Measurements from ENCODE around the gene AKR1C2.
"Not testable (repeated sequence)": the region's sequence is repeated elsewhere in the genome, so short reads cannot be mapped to it uniquely, and the experiment has no call there.

AKR1C2 gene

DNA sequence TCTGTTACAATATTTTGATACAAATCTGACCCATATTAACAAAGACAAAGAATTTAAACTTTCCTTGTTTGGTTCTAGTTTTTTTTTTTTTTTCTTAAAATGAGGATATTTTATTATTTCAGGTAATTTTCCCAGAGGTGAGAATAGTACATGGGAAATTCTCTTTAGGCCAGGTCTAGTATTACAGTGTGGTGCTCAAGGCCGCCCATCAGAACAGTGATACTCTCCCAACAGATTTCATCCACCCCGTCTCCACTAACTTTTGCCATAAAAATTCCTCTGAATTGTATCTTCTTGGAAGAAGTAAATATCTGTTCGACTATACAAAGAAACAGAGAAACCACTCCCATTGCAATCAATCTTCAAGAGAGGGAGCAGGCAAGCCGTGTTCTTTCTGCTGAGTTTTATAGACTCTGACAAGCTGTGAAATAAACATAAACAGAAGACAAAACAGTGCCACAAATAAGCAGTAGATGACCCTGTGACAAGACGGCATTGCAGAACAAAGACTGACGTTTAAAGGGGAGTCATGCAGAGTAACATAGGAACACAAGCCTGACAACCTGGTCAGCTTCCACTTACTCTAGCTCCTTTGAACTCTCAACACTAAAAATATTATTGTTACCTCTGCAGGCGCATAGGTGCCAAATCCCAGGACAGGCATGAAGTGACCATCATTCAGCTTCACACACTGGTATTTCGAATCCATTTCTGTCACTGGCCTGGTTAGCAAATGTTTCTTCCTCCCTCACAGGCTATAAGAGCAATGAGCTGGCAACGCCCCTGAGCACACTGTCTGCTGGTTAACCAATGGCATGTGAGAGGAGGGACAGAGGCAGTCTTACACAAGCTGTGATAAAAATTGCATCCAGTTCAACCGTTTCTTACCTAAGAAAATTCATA is at the start of gene AKR1C2:
Gene AKR1C2, minus strand, starts transcription at position 731 of the 903 bp plus-strand sequence. Its CDS starts 22 bp downstream, at position 709.
- not testable (repeated sequence) for H3K4me3 ChIP-seq (ENCODE audit: low read depth, low read length)

DNA sequence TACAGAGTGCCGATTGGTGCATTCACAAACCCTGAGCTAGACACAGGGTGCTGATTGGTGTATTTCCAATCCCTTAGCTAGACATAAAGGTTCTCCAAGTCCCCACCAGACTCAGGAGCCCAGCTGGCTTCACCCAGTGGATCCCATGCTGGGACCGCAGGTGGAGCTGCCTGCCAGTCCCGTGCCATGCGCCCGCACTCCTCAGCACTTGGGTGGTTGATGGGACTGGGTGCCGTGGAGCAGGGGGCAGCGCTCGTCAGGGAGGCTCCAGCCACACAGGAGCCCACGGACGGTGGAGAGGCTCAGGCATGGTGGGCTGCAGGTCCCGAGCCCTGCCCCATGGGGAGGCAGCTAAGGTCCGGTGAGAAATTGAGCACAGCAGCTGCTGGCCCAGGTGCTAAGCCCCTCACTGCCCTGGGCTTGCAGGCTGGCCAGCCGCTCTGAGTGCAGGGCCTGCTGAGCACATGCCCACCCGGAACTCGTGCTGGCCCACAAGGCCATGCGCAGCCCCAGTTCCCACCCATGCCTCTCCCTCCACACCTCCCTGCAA is 49.4 kb upstream of the AKR1C2 start:
- not testable (repeated sequence) for H3K4me3 ChIP-seq (ENCODE audit: low read depth, low read length)

DNA sequence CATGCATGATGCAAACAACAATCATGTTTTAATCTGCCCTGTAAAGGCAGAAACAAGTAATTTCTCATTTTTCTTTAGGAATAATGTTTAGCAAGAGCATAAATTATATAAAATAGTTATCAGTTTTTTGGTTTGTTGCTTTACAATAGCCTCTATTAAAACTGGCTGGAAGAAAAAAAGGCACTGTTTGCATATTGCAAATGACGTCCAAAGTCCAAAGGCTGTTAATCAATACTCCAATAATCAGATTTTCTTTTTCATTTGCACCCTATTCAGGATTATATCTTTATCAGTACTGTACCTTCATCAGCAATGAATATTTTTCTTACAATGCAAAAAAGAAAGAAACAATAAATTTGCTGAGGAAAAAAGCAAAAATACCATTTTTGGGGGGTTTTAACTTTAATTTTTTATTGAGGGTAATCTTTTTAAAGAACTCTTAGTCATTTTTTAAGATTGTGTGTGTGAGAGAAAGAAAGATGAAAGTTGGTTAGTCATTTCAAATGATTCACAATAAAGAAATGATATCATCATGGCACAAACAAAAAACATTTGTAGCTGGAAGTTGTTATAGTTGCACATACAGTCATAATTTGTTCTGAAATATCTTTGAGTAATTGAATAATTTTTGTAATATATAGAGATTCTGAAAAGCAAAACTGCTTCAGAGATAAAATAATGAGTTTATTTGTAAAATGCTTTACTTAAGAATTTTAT is 44.4 kb upstream of the AKR1C2 start:
- no peak overlapping the region for H3K4me3 ChIP-seq (ENCODE audit: low read depth, low read length)
- TF ChIP-seq, protein P1, sequence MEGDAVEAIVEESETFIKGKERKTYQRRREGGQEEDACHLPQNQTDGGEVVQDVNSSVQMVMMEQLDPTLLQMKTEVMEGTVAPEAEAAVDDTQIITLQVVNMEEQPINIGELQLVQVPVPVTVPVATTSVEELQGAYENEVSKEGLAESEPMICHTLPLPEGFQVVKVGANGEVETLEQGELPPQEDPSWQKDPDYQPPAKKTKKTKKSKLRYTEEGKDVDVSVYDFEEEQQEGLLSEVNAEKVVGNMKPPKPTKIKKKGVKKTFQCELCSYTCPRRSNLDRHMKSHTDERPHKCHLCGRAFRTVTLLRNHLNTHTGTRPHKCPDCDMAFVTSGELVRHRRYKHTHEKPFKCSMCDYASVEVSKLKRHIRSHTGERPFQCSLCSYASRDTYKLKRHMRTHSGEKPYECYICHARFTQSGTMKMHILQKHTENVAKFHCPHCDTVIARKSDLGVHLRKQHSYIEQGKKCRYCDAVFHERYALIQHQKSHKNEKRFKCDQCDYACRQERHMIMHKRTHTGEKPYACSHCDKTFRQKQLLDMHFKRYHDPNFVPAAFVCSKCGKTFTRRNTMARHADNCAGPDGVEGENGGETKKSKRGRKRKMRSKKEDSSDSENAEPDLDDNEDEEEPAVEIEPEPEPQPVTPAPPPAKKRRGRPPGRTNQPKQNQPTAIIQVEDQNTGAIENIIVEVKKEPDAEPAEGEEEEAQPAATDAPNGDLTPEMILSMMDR (IDR thresholded peaks at IDR 0.05; ENCODE audit: borderline replicate concordance, insufficient read depth, low read depth, low read length), result no peak

DNA sequence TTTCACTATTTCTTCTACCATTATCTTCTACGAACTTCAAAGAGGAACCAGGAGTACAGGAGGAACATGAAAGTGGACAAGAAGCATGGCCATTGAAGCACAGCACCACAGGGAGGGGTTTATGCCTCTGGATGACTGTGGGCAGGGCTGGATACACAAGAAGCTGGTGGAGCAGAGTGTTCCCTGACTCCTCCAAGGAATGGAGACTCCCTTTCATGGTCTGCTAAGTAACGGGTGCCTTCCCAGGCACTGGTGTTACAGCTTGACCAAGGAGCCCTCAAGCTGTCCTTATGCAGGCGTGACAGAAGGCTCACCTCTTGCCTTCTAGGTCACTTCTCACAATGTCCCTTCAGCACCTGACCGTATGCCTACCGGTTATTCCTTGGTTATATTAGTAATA is 43.4 kb upstream of the AKR1C2 start:
- not testable (repeated sequence) for H3K4me3 ChIP-seq (ENCODE audit: low read depth, low read length)

DNA sequence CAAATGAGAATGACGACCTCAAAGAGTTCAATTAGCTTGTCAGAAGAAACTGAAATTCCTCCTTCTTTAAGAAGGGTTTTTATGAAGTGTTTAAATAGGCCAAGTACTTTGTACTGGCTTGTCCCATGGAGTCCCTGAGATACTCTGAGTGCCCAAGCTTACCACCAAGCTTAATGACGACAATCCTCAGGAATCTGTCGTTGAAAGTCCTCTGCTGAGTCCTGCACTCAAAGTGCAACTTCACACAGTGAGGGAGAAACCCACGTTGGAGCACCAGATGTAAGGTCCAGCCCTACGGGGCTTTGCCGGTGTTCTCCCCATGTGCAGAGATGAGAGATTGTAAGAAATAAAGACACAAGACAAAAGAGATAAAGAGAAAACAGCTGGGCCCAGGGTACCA is 42.8 kb upstream of the AKR1C2 start:
- TF ChIP-seq, protein P1 (IDR thresholded peaks at IDR 0.05; ENCODE audit: borderline replicate concordance, insufficient read depth, low read depth, low read length), result no peak
- H3K4me3 ChIP-seq (ENCODE audit: low read depth, low read length), result no peak overlapping the region

DNA sequence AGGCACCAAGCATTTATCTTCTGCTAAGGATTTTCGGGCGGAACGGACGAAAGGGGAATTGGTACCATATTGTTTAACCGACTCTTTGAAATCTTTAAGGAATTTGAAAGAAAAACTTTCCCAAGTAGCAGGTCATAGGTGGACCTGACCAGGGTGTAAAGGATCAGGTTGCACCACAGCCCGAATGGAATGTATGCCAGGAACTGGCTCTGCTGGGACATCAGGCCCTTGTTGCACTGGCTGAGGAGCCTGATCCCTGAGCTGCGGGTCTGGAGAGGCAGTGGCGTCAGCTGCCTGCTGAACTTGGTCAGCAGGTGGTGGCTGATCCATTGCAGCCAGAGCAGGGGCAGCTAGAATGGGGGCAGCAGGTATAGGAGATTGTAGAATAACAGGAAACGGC is 41.4 kb upstream of the AKR1C2 start:
- TF ChIP-seq, protein P1 (IDR thresholded peaks at IDR 0.05; ENCODE audit: borderline replicate concordance, insufficient read depth, low read depth, low read length), result no peak

DNA sequence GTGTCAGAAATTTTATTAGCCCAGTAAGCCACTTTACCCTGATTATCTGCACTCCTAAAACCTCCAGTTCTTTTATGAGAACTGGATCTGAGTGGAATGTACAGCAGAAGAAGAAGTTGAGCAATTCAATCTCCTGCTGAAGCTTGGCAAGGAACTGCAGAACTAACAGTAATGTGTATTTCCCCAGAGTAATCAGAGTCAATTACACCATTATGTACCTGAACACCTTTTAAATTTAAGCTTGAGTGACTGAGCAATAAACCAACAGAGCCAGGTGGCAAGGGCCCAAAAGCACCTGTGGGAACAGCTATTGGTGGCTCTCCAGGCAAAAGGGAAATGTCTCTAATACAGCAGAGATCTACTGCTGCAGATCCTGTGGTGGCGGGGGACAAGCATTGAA is 40.1 kb upstream of the AKR1C2 start:
- H3K4me3 ChIP-seq (ENCODE audit: low read depth, low read length), result no peak overlapping the region
- TF ChIP-seq, protein P1 (IDR thresholded peaks at IDR 0.05; ENCODE audit: borderline replicate concordance, insufficient read depth, low read depth, low read length), result no peak

More for the DNA sequence above, 41.4 kb upstream of the AKR1C2 start:
- no peak overlapping the region for H3K4me3 ChIP-seq (ENCODE audit: low read depth, low read length)

DNA sequence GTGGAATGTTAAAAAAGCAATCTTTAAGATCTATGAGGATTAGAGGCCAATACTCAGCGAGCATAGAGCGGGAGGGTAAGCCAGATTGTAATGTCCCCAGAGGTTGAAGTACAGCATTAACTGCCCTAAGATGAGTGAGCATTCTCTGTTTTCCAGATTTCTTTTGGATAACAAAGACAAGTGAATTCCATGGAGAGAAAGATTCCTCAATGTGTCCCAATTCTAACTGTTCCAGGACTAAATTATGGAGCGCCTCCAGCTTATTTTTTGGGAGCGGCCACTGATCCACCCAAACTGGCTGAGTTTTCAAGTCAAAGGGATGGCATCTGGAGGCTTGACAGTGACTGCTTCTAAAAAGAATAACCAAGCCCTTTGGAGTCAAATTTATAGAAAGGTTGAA is 39.3 kb upstream of the AKR1C2 start:
- TF ChIP-seq, protein P1 (IDR thresholded peaks at IDR 0.05; ENCODE audit: borderline replicate concordance, insufficient read depth, low read depth, low read length), result no peak
- H3K4me3 ChIP-seq (ENCODE audit: low read depth, low read length), result no peak overlapping the region
